ENCODE data around the gene KPNA1.
"Not testable (repeated sequence)": the region's sequence is repeated elsewhere in the genome, so short reads cannot be mapped to it uniquely, and the experiment has no call there.

KPNA1 gene

GRCh38 chr3:122475316-122475715 lies 39.4 kb downstream of the KPNA1 start:
- peak; percentile 5 for DNase-seq (ENCODE audit: low read depth)

DNA sequence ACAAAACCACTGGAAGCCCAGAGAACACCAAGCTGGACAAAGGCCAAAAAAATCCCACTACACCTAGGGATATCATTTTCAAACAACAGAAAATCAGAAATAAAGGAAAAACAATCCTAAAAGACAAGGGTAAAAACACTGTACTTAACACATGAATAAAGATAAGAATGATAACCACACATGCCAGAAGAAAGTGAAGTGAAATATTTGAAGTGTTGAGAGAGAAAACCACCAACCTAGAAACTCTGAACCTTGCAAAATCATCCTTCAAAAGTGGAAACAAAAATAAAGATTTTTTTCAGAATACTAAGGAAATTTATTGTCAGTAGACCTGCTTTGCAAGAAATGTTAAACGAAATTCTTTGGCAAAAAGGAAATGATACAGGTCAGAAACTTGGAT lies 45.1 kb downstream of the KPNA1 start:
- DNase-seq (ENCODE audit: low read depth), result peak; percentile 25

GRCh38 chr3:122468896-122469533 lies 45.7 kb downstream of the KPNA1 start:
- no peak for DNase-seq (ENCODE audit: low read depth)

GRCh38 chr3:122466701-122467240 lies 48.0 kb downstream of the KPNA1 start:
- DNase-seq (ENCODE audit: low read depth), result no peak

GRCh38 chr3:122464659-122465058 lies 50.1 kb downstream of the KPNA1 start:
- DNase-seq (ENCODE audit: low read depth), result no peak

DNA sequence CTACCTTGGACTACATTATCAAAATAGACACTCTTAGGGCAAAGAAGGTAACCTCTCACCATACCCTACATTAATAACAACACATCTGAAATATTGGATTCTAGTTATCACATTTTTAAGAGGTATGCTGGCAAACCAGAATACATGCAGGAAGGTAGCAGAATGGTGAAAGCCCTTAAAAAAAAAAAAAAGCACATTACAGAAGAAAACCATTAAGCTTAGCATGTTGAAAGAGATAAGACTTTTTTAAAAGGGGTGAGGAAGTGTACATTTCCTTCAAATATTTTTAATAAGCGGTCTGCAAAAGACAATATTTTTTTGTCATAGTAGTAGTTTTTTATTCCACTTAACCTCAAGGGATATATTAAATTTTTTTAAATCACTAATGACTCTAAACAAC lies 52.3 kb downstream of the KPNA1 start:
- no peak for DNase-seq (ENCODE audit: low read depth)

DNA sequence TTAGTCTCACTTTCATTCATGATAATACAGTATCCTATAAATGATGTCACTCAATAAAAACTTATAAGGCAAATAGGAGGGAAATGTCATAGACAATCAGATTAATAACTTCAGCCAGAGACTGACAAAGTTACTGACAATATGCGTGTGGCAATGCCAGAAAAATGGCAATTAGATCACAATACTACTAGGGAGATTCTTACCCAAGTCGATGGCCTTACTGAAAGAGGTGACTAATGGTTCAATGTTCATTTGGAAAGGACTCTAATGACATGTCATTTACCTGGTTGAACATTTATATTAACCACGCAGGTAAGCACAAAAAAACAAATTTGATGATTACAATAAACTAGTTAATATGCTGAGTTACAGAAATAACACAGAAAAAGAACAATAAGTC lies 52.9 kb downstream of the KPNA1 start:
- DNase-seq (ENCODE audit: low read depth), result no peak

- DNase-seq (ENCODE audit: low read depth), result peak; percentile 63
Measured at GRCh38 chr3:122458992-122459391, 55.7 kb downstream of the KPNA1 start.

DNA sequence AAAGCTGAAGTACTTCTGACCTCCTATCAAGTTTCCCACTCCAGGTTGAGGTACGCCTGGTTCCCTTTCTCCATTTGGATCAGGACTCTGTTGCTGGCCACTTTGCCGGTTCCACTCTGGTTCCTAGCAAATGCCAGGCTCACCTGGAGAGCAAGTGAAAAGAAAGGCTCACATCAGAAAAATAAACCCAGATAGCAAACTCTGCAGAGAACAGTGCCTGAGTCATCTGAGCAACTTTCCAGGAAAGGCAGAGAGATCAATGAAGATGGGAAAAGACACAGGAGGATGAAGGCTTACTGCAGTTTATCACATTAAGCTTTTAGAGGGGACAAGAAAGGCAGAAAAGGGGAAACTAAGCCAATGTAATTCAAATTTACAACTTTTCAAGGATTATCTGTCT lies 57.0 kb downstream of the KPNA1 start:
- DNase-seq (ENCODE audit: low read depth), result no peak

- DNase-seq (ENCODE audit: low read depth), result no peak
Measured at GRCh38 chr3:122456074-122456473, 58.7 kb downstream of the KPNA1 start.

DNA sequence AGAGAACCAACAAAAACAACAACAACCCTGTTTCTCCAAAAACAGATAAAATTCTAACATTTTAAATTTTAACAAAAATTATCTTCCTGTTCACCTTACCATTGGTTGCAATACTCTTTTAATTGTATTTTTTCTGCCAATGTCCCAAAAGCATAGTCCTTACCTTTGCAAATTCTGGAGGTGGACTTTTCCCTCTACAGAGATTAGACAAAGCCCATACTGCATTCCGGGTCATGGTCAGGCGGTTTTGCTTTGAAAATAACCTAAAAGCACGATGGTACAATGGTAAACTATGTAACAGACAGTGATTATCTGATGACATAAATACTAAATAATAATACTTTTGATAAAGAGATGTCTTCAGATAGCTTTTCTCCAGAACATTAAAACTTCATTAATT lies 63.4 kb downstream of the KPNA1 start:
- DNase-seq (ENCODE audit: low read depth), result no peak

DNA sequence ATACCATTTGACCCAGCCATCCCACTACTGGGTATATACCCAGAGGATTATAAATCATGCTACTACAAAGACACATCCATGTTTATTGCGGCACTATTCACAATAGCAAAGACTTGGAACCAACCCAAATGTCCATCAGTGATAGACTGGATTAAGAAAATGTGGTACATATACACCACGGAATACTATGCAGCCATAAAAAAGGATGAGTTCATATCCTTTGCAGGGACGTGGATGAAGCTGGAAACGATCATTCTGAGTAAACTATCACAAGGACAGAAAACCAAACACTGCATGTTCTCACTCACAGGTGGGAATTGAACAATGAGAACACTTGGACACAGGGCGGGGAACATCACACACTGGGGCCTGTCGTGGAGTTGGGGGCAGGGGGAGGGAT lies 66.5 kb downstream of the KPNA1 start:
- not testable (repeated sequence) for DNase-seq (ENCODE audit: low read depth)

GRCh38 chr3:122444491-122444887 lies 70.2 kb downstream of the KPNA1 start:
- not testable (repeated sequence) for DNase-seq (ENCODE audit: low read depth)

GRCh38 chr3:122443762-122444490 lies 70.8 kb downstream of the KPNA1 start:
- DNase-seq (ENCODE audit: low read depth), result not testable (repeated sequence)

DNA sequence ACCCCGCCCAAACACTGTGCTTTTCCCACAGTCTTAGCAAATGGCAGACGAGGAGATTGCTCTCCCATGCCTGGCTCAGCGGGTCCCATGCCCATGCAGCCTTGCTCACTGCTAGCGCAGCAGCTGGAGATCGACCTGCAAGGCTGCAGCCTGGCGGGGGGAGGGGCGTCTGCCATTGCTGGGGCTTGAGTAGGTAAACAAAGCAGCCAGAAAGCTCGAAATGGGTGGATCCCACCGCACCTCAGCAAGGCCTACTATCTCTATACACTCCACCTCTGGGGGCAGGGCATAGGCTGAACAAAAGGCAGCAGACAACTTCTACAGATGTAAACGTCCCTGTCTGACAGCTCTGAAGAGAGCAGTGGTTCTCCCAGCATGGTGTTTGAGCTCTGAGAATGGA lies 71.6 kb downstream of the KPNA1 start:
- DNase-seq (ENCODE audit: low read depth), result no peak

GRCh38 chr3:122435950-122436349 lies 78.8 kb downstream of the KPNA1 start:
- no peak for DNase-seq (ENCODE audit: low read depth)

GRCh38 chr3:122430371-122430770 lies 84.4 kb downstream of the KPNA1 start:
- no peak for DNase-seq (ENCODE audit: low read depth)

GRCh38 chr3:122427857-122428471 lies 86.8 kb downstream of the KPNA1 start:
- DNase-seq (ENCODE audit: low read depth), result peak; percentile 32

DNA sequence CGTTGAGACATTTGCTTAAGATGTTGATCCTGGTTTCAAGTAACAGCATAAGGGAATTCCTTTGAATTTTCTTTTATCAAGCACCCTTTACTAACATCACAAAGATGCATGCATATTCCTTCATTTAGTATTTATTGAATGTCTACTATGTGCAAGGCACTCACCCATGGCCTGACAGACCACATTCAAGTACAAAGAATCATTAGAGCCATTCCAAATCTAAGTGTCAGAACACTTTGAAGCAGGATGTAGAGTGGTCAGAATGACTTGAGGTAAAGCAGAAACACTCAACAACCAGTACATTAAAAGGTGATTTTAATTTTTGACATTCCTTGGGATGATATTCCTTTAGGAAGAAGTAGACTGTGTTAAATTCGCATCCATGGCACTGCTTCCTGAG lies 92.9 kb downstream of the KPNA1 start:
- DNase-seq (ENCODE audit: low read depth), result no peak

GRCh38 chr3:122421101-122421500 lies 93.6 kb downstream of the KPNA1 start:
- no peak for DNase-seq (ENCODE audit: low read depth)

- peak; percentile 15 for DNase-seq (ENCODE audit: low read depth)
Measured at GRCh38 chr3:122416966-122417365, 97.8 kb downstream of the KPNA1 start.

- DNase-seq (ENCODE audit: low read depth), result peak; percentile 96
Measured at GRCh38 chr3:122415762-122416654, 98.7 kb downstream of the KPNA1 start, which contains the start of gene WDR5B. Gene WDR5B, minus strand, starts transcription at chr3:122416062. Its CDS starts 534 bp downstream, at chr3:122415528.

Data from iris pigment epithelial cell (primary cell).